ENCODE data around the gene EIF2S2.
"Not testable (repeated sequence)": the region's sequence is repeated elsewhere in the genome, so short reads cannot be mapped to it uniquely, and the experiment has no call there.

The EIF2S2 gene

DNA sequence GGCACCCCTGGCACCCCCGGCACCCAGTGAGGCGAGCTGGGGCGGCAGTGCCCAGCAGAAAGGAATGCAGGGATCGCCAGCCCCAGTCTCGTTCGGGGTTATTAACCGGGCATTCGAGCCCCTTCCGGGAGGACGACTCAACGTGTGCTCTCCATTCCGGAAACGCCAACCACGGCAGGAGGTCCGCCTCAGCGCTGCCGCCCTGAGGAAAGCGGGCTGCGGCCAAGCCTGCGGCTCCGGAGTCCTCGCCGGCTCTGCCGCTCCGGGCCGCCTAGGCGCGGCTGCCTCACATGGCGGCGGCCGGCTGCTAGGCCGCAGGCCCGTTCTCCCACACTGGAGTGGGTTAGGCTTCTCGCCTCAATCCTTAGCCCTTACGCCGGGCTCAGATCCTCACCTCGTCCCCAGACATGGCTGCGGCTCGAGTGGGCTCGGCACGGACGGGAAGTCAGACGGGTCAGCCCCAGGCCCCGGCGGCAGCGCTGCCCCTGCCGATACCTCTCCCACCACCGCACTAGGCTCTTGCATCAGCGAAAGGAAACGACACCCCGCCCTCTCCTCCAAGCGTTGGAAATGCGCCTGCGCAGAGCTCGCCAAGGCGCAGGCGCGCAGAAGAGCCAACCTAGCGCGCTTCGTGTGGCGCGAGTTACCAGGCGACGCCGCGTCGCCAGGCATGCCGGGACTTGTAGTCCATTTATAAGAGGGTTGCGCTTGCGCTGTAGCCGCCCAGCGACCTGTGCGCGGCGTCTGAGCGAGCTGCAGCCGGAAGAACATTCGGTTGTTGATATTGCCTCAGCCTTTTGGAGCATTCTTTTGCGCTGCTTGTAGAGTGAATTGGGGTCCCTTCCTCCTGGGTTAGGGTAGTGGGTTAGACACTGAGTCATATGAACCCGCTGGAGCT, at the start of gene EIF2S2:
Gene EIF2S2, minus strand, starts transcription at position 542 of the 898 bp plus-strand sequence. Its CDS starts 133 bp downstream, at position 409.
- peak; percentile 79 to 88 for DNase-seq (ENCODE audit: low read depth in 2 of 2, low spot score in 1 of 2)

GRCh38 chr20:34157697-34158096, 45.7 kb upstream of the EIF2S2 start:
- DNase-seq (ENCODE audit: low read depth in 2 of 2, low spot score in 1 of 2), result not testable (repeated sequence)

DNA sequence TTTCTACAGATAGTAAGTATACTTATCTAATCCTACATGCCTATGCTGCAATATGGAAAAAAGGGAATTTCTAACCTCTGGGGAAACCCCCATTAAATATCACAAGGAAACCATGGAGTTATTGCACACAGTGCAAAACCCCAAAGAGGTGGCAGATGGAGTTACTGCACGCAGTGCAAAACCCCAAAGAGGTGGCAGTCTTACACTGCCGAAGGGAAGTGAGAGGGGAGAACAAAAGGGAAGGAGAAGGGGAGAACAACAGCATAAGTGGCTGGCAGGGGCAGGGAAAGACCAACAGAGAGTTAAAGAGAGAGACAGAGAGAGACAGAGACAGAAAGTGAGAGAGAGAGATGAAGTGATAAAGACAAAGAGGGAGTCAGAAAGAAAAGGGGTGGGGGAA, 43.8 kb upstream of the EIF2S2 start:
- no peak for DNase-seq (ENCODE audit: low read depth in 2 of 2, low spot score in 1 of 2)

GRCh38 chr20:34153169-34153568, 41.1 kb upstream of the EIF2S2 start:
- not testable (repeated sequence) for DNase-seq (ENCODE audit: low read depth in 2 of 2, low spot score in 1 of 2)

- not testable (repeated sequence) for DNase-seq (ENCODE audit: low read depth in 2 of 2, low spot score in 1 of 2)
Observed at GRCh38 chr20:34152073-34152472, 40.0 kb upstream of the EIF2S2 start.

- no peak for DNase-seq (ENCODE audit: low read depth in 2 of 2, low spot score in 1 of 2)
Observed at GRCh38 chr20:34150306-34151000, 38.4 kb upstream of the EIF2S2 start.

DNA sequence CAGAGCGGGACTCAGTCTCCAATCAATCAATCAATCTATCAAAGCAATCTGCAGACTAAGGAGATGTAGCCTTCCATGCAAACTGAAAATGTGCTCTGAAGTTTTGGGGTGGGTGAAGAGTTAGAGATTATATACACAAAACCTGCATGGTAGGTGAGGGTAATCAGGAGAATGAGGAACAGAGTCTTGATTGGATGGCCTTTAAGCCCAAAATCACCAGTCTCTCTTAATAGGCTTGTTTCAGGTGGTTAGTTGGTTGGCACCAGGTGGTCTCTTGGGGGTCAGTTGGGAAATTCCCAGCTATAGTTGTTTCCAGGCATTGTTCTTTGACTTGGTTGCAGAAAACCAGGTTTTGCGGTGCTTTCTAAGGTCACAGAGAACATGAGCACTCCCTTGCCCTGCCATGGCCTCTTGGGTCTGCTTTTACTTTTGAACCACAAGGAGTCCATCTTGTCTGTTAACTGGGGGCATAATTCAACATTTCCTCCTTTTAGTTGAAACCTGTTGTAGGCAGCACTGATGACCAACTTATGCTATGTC, 33.3 kb upstream of the EIF2S2 start:
- DNase-seq (ENCODE audit: low read depth in 2 of 2, low spot score in 1 of 2), result no peak

DNA sequence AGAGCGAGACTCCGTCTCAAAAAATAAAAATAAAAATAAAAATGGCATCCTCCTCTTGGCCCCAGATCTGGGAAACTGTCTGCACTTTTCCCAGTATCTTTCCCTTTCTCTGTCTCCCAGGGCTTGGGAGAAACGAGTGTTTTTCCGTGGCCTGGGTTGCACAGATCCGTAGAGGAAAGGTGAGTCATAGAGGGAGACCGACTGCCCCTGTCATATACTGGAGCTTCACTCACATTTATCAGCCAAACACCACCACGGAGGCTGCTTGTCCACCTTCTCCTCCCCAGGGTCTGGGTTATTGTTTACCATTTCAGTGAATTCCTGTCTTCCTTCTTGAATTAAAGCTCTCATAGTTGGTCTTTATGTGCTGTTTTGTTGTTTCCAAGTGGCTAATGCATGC, 31.9 kb upstream of the EIF2S2 start:
- no peak for DNase-seq (ENCODE audit: low read depth in 2 of 2, low spot score in 1 of 2)

DNA sequence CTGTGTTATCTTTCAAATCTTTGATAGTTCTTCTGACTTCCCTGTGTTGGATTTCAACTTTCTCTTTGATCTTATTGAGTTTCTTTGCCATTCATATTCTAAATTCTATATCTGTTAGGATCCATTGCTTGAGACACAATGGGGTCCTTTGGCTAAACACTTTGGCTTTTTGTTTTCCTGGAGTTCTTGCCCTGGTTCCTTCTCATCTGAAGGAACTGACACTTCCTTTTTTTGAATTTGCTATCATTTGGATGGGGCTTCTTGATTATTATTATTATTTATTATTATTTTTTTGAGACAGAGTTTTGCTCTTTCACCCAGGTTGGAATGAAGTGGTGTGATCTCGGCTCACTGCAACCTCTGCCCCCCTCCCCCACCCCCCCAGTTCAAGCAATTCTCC, 30.1 kb upstream of the EIF2S2 start:
- no peak for DNase-seq (ENCODE audit: low read depth in 2 of 2, low spot score in 1 of 2)

- DNase-seq (ENCODE audit: low read depth in 2 of 2, low spot score in 1 of 2), result no peak
Observed at GRCh38 chr20:34141293-34141692, 29.2 kb upstream of the EIF2S2 start.

GRCh38 chr20:34135525-34136275, 23.7 kb upstream of the EIF2S2 start:
- not testable (repeated sequence) for DNase-seq (ENCODE audit: low read depth in 2 of 2, low spot score in 1 of 2)

DNA sequence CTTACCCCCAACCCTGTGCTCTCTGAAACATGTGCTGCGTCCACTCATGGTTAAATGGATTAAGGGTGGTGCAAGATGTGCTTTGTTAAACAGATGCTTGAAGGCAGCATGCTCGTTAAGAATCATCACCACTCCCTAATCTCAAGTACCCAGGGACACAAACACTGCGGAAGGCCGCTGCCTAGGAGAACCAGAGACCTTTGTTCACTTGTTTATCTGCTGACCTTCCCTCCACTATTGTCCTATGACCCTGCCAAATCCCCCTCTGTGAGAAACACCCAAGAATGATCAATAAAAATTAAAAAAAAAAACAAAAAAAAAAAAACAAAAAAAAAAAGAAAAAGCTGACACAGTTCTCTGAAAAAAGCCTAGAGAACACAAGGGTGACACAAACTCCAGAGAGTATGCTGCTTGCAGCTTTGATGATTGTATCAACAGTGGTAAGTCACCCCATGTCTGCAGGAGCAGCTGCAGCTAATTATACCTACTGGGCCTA, 21.4 kb upstream of the EIF2S2 start:
- not testable (repeated sequence) for DNase-seq (ENCODE audit: low read depth in 2 of 2, low spot score in 1 of 2)

GRCh38 chr20:34132943-34133342, 20.9 kb upstream of the EIF2S2 start:
- not testable (repeated sequence) for DNase-seq (ENCODE audit: low read depth in 2 of 2, low spot score in 1 of 2)

DNA sequence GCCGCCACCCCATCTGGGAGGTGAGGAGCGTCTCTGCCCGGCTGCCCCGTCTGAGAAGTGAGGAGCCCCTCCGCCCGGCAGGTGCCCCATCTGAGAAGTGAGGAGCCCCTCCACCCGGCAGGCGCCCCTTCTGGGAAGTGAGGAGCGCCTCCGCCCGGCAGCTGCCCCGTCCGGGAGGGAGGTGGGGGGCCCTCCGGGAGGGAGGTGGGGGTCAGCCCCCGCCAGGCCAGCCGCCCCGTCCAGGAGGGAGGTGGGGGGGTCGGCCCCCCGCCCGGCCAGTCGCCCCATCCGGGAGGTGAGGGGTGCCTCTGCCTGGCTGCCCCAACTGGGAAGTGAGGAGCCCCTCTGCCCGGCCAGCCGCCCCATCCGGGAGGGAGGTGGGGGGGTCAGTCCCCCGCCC, 20.4 kb upstream of the EIF2S2 start:
- DNase-seq (ENCODE audit: low read depth in 2 of 2, low spot score in 1 of 2), result not testable (repeated sequence)

- DNase-seq (ENCODE audit: low read depth in 2 of 2, low spot score in 1 of 2), result no peak
Observed at GRCh38 chr20:34131491-34131890, 19.4 kb upstream of the EIF2S2 start.

DNA sequence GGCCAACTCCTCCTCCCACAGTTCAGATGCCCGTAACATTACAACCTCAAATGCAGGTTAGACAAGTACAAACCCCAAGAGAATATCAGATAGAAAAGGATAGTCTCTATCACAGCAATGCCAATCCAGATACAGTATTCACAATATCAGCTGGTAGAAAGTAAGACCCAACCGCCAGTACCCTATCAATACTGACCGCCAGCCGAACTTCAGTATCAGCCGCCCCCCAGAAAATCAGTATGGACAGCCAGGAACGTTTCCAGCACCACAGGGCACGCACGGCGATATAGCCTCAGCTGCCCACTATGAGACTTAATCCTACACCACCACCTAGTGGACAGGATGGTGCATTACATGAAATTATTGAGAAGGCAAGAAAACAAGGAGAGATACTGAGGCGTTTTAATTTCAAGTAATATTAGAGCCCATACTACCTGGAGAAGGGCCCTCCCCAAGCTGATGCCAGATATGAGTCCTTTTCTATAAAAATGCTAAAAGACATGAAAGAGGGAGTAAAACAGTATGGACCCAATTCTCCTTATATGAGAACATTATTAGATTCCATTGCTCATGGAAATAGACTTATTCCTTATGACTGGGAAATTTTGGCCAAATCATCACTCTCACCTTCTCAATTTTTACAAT, 17.6 kb upstream of the EIF2S2 start:
- DNase-seq (ENCODE audit: low read depth in 2 of 2, low spot score in 1 of 2), result no peak

DNA sequence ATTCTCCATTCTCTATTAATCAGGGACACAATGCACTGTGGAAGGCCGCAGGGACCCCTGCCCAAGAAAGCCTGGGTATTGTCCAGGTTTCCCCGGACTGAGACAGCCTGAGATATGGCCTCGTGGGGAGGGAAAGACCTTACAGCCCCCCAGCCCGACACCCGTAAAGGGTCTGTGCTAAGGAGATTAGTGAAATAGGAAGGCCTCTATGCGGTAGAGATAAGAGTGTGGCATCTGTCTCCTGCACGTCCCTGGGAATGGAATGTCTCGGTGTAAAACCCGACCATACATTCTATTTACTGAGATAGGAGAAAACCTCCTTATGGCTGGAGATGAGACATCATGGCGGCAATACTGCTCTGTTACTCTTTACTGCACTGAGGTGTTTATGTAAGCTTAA, 15.7 kb upstream of the EIF2S2 start:
- no peak for DNase-seq (ENCODE audit: low read depth in 2 of 2, low spot score in 1 of 2)

- DNase-seq (ENCODE audit: low read depth in 2 of 2, low spot score in 1 of 2), result no peak
Observed at GRCh38 chr20:34124469-34125249, 12.6 kb upstream of the EIF2S2 start.

- DNase-seq (ENCODE audit: low read depth in 2 of 2, low spot score in 1 of 2), result no peak
Observed at GRCh38 chr20:34123309-34123708, 11.3 kb upstream of the EIF2S2 start.
